Caco-2 (cell line): ENCODE data around the gene PPP2R2B. TPM values are rescaled to one million over a fixed set of nuclear protein-coding genes. Genes with fewer than 3 reads are reported as not detected.

Experiments
- BruUV-seq: library from RNA; stranded (reverse); fragments of 400-500 nt; replicated peaks from 2 replicates; lab custom pipeline; 2021; lab: Mats Ljungman, UMichigan
- CTCF ChIA-PET: fragments of 300-600 bp; sonication (Branson Sonifier 250); formaldehyde crosslinking; loops from one replicate; lab custom pipeline; 2022; ENCODE audit warnings: antibody characterized with exemption; lab: Charles Lee
- POLR2A ChIA-PET: fragments of 300-600 bp; sonication (Branson Sonifier 250); formaldehyde crosslinking; loops from one replicate; lab custom pipeline; 2022; ENCODE audit warnings: antibody characterized with exemption; lab: Charles Lee
- DNase-seq, 2 experiments: peaks; one replicate each; pipeline versions ENCODE4 v3.0.0 to v3.0.0-alpha.2; 2020 to 2022
- H3K27me3 ChIP-seq: replicated peaks from 2 replicates; pipeline ENCODE4 v1.6.0; 2011; ENCODE audit warnings: low read length; ENCODE audit not compliant: control insufficient read depth, insufficient read depth
- H3K36me3 ChIP-seq: 2 replicates; pipeline ENCODE4 v1.5.1; 2011; ENCODE audit warnings: low read length; ENCODE audit not compliant: control insufficient read depth, insufficient read depth
- H3K4me1 ChIP-seq: fragments of 250-450 bp; sonication (Bioruptor Pico); 2 replicates; pipeline ENCODE4 v1.5.1; 2020; ENCODE audit warnings: mild to moderate bottlenecking
- H3K4me3 ChIP-seq: 2 replicates; pipeline ENCODE4 v1.5.1; 2011; ENCODE audit warnings: low read depth, mild to moderate bottlenecking, control low read depth, low read length
- H3K9me3 ChIP-seq: fragments of 250-450 bp; sonication (Bioruptor Pico); 2 replicates; pipeline ENCODE4 v1.5.1; 2020; ENCODE audit warnings: mild to moderate bottlenecking, moderate library complexity
- H3K27ac Mint-ChIP-seq: one replicate; pipeline ENCODE4 v1.8.0; 2022; ENCODE audit warnings: mixed read lengths; ENCODE audit not compliant: unreplicated experiment
- H3K27me3 Mint-ChIP-seq: one replicate; pipeline ENCODE4 v1.8.0; 2022; ENCODE audit warnings: mixed read lengths; ENCODE audit not compliant: insufficient read depth, unreplicated experiment
- H3K36me3 Mint-ChIP-seq: one replicate; pipeline ENCODE4 v1.8.0; 2022; ENCODE audit warnings: mild to moderate bottlenecking, mixed read lengths; ENCODE audit not compliant: insufficient read depth, unreplicated experiment
- H3K4me1 Mint-ChIP-seq: one replicate; pipeline ENCODE4 v1.8.0; 2022; ENCODE audit warnings: low read depth, mixed read lengths; ENCODE audit not compliant: unreplicated experiment
- H3K4me3 Mint-ChIP-seq: one replicate; pipeline ENCODE4 v1.8.0; 2022; ENCODE audit warnings: mild to moderate bottlenecking, moderate library complexity, mixed read lengths; ENCODE audit not compliant: unreplicated experiment
- H3K9me3 Mint-ChIP-seq: one replicate; pipeline ENCODE4 v1.8.0; 2022; ENCODE audit warnings: mixed read lengths; ENCODE audit not compliant: unreplicated experiment
- CTCF ChIP-seq, 2 experiments: fragments of 200-600 bp in 1 of 2; IDR thresholded peaks; 1 replicate in 1 of 2; 2 replicates in 1 of 2; pipeline versions ENCODE4 v1.5.1 to v1.8.0; 2011 to 2022; ENCODE audit warnings: antibody characterized with exemption in 1 of 2, control low read depth in 1 of 2, inconsistent platforms in 1 of 2, low read depth in 1 of 2, low read length in 1 of 2, mild to moderate bottlenecking in 1 of 2, moderate library complexity in 1 of 2; ENCODE audit not compliant: insufficient read depth in 1 of 2, severe bottlenecking in 1 of 2, unreplicated experiment in 1 of 2
- intact Hi-C: fragments of 100-400 bp; cut with micrococcal nuclease; formaldehyde crosslinking; loops from one replicate; pipeline ENCODE4 v1.10.0; 2022; ENCODE audit not compliant: unreplicated experiment
- total RNA-seq: library from RNA; stranded (reverse); gene quantifications from 2 replicates; pipeline ENCODE4 v1.2.3, GENCODE V29; 2022

PPP2R2B gene
- total RNA-seq, 1 experiment from 2014 or later = 9.8 TPM

GRCh38 chr5:146789712-146790653 lies 88.6 kb downstream of the PPP2R2B start:
- no peaks in the 10 kb centered on the region for H3K4me1 Mint-ChIP-seq
- no peak for TF ChIP-seq CTCF (IDR thresholded peaks at IDR 0.05; ENCODE audit: insufficient read depth in 1 of 2, low read depth in 1 of 2, low read length in 1 of 2, severe bottlenecking in 1 of 2, unreplicated experiment in 1 of 2)
- H3K27me3 Mint-ChIP-seq = peaks cover 6% of the 10 kb centered on the region
- no peak overlapping the region for H3K4me3 ChIP-seq
- ChIA-PET CTCF (no interaction called here), POLR2A (no interaction called here)
- no peaks in the 10 kb centered on the region for H3K27me3 ChIP-seq
- no peaks in the 10 kb centered on the region for H3K36me3 Mint-ChIP-seq
- intact Hi-C loops = no loop called here
- BruUV-seq = no TSS peak
- no peaks in the 10 kb centered on the region for H3K36me3 ChIP-seq
- H3K4me1 ChIP-seq = no peaks in the 10 kb centered on the region
- H3K27ac Mint-ChIP-seq = no peak overlapping the region
- no peak overlapping the region for H3K4me3 Mint-ChIP-seq
- no peak for DNase-seq
- no peaks in the 10 kb centered on the region for H3K9me3 ChIP-seq
- H3K9me3 Mint-ChIP-seq = no peaks in the 10 kb centered on the region

- H3K36me3 ChIP-seq = no peaks in the 10 kb centered on the region
- no peaks in the 10 kb centered on the region for H3K9me3 ChIP-seq
- BruUV-seq = no TSS peak
- CTCF ChIA-PET = no interaction called here
- no peak overlapping the region for H3K27ac Mint-ChIP-seq
- peaks cover 6% of the 10 kb centered on the region for H3K27me3 Mint-ChIP-seq
- no peak for TF ChIP-seq CTCF (IDR thresholded peaks at IDR 0.05; ENCODE audit: insufficient read depth in 1 of 2, low read depth in 1 of 2, low read length in 1 of 2, severe bottlenecking in 1 of 2, unreplicated experiment in 1 of 2)
- H3K36me3 Mint-ChIP-seq = no peaks in the 10 kb centered on the region
- H3K4me1 ChIP-seq = no peaks in the 10 kb centered on the region
- no peak overlapping the region for H3K4me3 ChIP-seq
- intact Hi-C loops = no loop called here
- no peaks in the 10 kb centered on the region for H3K9me3 Mint-ChIP-seq
- H3K27me3 ChIP-seq = no peaks in the 10 kb centered on the region
- H3K4me3 Mint-ChIP-seq = no peak overlapping the region
- no peaks in the 10 kb centered on the region for H3K4me1 Mint-ChIP-seq
- POLR2A ChIA-PET = no interaction called here
- no peak for DNase-seq
These were observed 89.7 kb downstream of the PPP2R2B start for GRCh38 chr5:146788898-146789297.

DNA sequence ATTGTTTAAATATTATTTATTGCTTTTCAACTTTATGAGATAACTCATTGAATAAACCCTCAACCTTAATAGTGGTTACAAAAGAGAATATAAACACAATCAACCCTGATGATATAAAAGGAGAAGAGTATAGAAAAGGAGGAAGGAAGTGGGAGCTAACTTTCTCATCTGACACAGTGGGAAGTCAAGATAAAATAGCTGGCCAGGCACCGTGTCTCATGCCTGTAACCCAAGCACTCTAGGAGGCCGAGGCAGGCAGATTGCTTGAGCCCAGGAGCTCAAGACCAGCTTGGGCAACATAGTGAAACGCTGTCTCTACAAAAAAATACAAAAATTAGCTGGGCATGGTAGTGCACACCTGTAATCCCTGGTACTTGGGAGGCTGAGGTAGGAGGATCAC lies 93.5 kb downstream of the PPP2R2B start:
- no peaks in the 10 kb centered on the region for H3K4me1 Mint-ChIP-seq
- POLR2A ChIA-PET = no interaction called here
- H3K9me3 Mint-ChIP-seq = no peaks in the 10 kb centered on the region
- no peak overlapping the region for H3K27ac Mint-ChIP-seq
- H3K27me3 Mint-ChIP-seq = peaks cover 9% of the 10 kb centered on the region
- intact Hi-C loops = no loop called here
- DNase-seq = no peak
- H3K9me3 ChIP-seq = no peaks in the 10 kb centered on the region
- CTCF ChIA-PET = no interaction called here
- no peak for TF ChIP-seq CTCF (IDR thresholded peaks at IDR 0.05; ENCODE audit: insufficient read depth in 1 of 2, low read depth in 1 of 2, low read length in 1 of 2, severe bottlenecking in 1 of 2, unreplicated experiment in 1 of 2)
- no peak overlapping the region for H3K4me3 ChIP-seq
- no peaks in the 10 kb centered on the region for H3K36me3 ChIP-seq
- H3K4me3 Mint-ChIP-seq = no peak overlapping the region
- H3K36me3 Mint-ChIP-seq = no peaks in the 10 kb centered on the region
- no peaks in the 10 kb centered on the region for H3K27me3 ChIP-seq
- H3K4me1 ChIP-seq = no peaks in the 10 kb centered on the region
- BruUV-seq = no TSS peak
